Measurements from ENCODE around the gene SLC6A7. TPM values are rescaled to one million over a fixed set of nuclear protein-coding genes. Genes with fewer than 3 reads are reported as not detected.

The SLC6A7 gene
- not detected for polyA plus RNA-seq (2013, experiment 1 of 2; ENCODE audit: insufficient read length)
- not detected for polyA plus RNA-seq (2013, experiment 2 of 2; ENCODE audit: insufficient read length)

DNA sequence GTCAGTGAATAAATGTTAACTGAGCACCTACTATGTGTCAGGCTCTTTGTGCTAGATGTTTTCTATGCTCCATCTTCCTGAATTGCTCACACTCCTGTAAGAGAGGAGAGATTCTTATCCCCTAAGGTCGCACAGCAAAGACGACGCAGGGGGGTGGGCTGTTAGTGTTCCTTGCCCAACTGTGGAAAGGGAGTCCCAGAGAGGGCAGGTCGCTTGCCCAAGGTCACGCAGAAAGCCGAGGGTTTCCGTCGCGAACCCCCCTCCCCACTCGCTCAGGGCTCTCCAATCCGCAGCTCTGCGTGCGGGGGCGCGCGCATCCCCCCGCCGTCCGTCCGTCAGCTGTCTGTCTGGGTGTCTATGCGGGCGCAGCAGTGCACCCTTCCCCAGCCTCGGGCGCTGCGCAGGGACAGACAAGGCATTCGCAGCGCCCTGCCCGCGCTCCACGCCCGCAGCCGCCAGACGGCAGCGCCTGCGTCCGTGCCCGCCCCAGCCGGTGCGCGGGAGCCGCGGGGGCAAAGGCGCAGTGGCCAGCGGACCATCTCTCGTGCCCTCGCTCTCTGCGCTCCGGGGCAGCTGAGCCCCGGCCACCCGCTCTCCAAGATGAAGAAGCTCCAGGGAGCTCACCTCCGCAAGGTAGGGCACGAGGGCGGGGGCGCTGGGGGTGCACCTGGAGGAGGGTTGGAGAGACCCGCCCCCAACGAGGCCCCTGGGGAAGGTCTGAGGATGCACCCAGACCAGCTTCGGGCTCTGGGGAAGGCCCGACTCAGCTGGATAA, at the start of gene SLC6A7:
TSS of gene SLC6A7 (plus strand) at position 335 of the 775 bp plus-strand sequence. CDS start at position 601, 266 bp downstream.
- no peak for DNase-seq

DNA sequence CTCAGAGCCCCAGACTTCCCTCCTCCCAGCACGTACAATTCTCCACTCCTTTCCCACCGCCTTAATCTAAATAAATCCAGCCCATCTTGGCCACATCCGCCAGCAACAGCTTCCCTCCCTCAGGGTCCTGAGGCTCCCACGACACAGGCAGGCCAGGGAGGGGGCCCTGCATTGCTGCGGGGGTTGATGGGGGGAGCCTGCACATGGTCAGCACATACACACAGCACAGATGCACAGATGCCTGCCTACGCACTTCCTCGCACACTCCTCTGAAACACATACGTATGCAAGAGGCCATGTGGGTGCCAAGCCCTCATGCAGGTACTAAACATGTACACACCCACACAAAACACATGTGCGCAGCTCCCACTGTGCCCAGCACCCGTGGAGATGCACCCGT, 49.0 kb upstream of the SLC6A7 start:
- DNase-seq, result peak; percentile 88

DNA sequence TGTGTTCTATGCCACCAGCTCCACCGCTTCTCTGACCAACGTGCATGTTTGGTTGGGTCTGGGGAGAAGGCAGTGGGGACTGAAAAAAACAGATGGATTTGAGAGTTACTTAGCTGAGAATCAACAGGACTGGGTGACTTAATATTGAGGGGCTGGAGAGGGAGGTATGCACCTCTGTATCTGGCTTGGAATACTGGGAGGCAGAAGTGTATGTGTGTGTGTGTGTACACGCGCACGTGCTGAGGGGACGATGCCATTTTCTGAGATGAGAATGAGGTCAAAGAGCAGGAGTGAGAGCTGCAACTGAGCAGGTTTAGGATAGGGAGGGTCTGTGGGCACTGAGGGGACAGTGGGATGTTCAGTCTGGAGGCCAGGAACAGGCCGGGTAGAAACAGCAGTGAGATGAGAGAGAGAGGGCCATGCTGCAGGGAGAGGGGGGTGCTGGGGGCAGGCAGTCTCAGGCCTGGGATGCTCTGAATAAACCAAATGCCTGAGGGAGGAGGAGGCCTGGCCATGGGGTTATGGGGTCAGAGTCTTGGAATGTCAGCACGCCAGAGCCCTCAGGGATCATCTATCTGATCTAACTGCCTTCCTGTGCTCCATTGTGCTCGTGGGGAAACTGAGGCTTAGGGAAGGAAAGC, 48.2 kb upstream of the SLC6A7 start:
- DNase-seq, result peak; percentile 89

DNA sequence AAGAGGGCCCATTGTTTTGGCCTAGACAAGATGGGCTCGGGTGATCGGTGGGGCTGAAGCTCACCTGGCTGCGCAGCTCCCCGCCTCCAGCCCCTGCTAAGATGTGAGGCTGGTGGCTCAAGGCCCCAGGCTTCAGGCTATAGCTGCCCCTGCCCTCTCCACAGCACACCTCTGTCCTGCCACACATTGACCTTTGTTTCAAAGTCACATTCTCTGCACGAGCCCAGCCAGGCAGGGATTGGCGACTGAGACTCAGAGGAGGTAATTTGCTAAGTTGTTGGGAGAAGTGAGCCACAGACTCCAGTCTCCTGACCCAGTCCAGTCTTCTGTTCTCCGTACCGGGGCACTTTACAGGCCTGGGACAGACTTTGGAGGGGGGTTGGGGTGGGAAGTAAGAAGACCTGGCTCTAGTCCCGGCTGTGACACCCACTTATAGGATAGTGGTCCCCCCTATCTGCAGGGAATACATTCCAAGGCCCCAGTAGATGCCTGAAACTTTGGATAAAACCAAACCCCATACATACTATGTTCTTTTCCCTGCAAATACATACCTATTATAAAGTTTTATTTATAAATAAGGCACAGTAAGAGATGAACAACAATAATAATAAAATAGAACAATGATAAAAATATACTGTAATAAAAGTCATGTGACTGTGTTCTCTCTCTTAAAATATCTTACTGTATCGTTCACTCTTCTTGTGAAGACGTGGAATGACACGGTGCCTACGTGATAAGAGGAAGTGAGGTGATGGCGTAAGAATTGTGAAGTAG, 47.5 kb upstream of the SLC6A7 start:
- DNase-seq, result no peak

DNA sequence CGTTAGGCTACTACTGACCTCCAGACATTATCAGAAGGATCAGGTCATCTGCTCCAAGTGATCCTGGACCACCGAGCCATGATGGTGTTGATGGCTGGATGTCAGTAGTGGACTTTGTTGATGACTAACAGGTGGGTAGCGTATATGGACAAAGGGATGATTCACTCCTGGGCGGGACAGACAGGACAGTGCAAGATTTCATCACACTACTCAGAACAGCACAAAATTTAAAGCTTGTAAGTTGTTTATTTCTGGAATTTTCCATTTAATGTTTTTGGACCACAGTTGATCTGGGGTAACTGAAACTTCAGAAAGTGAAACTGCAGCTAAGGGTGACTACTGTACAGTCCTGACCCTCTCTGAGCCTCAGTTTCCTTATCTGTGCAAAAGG, 46.9 kb upstream of the SLC6A7 start:
- peak; percentile 91 for DNase-seq

DNA sequence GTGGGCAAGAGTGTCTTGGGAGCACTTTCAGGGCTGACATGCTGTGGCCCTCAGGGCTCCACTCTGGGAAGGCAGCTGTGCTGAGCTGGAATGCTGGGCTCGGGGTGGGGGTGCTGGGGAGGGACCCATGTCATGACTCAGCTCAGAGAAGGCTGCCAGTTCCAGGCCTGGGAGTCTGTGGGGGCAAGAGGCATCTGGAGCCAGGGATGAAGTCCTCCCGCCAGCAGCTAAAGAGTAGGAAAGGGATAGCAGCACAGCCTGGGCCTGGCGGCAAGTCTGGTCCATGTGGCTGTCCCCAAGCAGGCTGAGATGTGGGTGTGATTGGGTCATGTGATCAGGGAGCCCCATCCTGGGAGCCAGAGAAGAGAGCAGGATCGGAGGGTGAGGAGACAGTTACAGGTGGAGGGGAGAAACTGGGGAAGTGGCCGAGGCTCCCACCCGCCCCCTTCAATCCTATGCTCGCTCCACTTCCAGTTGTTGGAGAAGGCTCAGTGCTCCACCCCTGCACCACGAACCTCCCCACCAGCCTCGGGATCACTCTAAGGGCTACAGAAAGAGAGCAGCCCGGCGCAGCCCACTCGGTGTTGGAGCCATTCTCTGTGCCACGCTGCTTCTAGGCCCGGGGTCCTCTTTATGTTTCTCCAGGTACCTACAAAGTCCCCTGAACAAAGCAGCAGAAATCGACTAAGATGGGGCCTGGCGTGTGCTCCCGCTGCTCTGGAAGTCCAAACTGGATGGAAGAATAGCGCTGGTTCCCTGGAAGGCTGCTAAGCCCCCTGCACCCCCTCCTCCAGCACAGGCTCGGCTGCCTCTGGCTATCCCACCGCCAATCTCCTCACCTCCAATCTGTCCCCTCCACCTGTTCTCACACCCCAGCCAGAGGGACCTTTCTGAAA, 46.3 kb upstream of the SLC6A7 start:
- DNase-seq, result peak; percentile 98

DNA sequence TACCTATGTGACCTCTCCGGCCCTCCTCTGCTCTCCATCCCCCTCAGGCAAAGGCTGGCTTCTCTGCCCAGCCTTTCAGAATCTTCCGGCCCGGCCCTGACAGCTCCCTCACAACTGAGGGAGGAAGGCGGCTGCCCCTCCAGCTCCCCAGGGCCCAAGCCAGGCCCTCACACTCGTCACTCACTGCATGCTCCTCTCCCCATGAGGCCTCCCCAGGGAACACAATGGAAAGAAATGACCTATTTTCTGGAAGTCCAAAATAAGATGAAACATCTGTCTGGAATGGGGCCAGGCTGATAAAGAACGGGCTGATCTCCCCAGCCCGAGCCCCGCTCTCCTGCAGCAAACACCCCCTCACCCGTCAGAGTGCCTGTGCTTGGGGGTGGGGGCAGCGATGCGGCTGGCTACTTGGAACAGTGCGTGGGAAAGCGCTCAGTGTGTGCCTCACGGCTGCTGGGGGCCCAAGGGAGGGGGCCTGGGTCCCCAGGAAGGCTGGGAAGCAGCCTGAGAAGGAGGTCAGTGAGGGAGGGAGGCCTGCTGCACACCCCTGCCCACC, 45.5 kb upstream of the SLC6A7 start:
- peak; percentile 94 for DNase-seq

DNA sequence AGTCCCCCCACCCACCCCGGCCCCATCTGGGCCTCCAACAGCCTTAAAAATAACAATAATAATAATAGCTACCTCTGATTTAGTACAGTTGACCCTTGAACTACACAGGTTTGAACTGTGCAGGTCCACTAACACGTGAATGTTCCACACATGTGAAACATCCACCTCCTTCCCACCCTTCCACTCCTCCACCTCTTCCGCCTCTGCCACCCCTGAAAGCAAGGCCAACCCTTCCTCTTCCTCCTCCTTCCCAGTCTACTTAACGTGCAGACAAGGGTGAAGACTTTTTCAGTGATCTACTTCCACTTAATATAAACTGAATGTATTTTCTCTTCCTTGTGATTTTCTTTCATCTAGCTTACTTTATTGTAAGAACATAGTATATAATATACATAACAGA, 45.0 kb upstream of the SLC6A7 start:
- no peak for DNase-seq

DNA sequence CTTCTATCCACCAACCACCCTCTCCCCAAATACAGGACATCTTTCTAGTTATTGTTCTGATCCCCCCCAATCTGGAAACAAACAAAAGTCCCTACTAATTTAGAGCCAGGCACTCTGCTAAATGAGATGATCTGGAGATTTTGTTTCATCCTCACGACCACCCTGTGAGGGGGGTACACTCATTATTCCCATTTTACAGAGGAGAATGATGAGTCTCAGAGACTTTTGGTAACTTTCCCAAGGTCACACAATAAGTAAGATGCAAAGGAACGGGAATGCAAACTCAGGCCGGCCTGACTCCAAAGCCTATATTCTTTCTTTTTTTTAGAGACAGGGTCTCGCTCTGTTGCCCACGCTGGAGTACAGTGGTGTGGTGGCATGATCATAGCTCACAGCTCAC, 43.6 kb upstream of the SLC6A7 start:
- DNase-seq, result no peak

DNA sequence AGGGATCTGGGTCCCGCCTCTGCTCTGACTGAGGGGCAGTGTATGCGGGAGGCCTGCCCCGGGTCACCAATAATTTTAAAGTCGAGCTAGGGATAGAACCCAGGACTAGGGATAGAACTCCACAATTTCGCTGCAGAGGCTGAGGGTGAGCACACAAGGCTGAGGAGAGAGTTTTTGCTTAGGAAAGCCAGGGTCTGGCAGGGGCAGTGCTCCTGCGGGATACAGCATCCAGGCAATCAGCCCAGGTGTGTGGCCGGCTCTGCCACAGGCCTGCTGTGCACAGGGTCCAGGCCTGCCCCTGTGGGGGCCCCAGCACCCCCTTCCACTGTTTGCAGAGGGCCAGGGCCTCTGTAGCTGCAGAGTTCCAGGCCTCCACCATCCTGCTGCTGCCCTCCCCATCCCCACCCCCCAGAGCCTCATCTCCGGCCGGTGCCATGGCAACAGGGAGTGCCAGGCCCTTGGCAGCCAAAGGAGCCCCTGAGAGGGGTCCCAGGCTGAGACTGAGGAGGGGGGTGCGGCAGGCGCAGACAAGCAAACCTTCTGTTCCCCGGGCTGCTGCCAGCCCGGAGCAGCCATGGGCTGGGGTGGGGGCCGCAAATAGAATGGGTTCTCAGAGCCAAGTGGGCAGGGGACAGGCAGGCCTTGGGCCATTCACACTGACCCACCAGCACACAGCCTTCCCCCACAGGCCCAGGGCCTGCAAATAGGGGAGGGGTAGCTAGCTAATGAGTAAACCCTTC, 42.8 kb upstream of the SLC6A7 start:
- no peak for DNase-seq

DNA sequence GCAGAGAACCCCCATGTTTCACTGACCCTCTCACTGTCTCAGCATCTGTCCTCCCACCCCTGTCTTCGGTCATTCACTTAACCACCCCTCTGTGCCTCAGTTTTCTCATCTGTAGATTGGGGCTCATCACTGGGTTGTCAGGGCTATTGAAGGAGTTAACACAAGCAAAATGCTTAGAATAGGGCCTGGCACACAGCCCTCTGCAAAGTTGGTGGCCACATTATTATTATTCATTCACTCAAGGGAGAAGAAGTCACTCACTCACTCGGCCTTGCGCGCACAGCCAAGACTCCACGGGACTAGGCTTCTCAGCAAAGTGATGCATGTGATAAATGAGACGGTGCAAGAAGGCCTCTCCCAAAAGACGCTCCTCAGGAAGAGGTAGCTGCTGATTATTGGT, 42.2 kb upstream of the SLC6A7 start:
- DNase-seq, result no peak

DNA sequence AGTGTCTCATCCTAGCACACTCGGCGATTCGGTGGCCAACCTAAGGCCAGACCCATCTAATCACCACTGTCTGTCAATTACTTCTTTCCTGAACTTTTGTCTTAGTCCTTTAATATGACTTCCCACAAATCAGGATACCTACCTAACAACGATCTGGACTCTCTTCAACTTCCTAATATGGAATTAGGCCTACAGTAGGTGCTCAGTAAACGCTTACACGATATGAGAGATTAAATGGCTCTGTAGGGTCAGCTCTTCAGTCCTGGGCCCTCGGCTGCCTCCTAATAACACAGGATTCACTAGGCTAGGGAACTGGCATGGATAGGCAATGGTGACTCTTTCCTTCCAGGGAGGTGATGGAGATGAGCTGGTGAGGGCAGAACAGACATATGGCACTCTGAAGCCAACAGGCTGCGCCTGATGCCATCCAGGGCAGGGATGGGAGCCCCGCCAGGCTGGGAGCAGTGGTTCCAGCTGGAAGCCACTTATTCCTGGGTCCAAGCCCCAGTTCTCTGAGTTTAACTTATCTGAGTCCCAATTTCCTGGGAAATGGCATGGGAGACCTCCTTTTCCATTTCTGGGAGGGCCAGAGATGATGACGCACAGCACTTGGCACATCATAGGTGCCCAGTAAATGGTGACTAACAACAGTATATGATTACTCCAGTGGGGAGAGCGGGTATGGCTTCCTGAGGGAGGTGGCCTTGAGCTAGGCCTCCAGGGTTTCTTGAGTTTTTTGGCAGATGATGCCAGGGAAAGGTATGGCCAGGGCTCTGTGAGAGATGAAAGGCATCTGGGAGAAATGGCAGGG, 41.5 kb upstream of the SLC6A7 start:
- no peak for DNase-seq

DNA sequence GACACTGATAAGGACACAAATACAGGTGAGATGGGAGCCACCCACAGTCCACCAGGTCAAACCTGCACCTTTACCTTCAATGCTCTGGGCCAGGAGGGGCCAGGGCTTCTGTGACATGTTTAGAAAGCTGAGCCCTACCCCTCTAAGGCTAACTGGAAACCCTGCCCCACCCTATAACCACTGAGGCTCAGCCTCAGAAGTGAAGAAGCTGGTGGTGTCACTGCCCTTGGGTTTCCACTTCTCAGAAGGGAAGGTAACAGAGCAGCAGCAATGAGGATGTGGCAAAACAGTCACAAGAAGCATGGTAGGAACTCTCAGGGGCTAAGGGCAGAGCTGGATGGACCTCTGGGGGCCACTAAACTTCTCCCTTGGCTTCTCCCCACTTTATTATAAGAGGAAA, 40.2 kb upstream of the SLC6A7 start:
- DNase-seq, result no peak

DNA sequence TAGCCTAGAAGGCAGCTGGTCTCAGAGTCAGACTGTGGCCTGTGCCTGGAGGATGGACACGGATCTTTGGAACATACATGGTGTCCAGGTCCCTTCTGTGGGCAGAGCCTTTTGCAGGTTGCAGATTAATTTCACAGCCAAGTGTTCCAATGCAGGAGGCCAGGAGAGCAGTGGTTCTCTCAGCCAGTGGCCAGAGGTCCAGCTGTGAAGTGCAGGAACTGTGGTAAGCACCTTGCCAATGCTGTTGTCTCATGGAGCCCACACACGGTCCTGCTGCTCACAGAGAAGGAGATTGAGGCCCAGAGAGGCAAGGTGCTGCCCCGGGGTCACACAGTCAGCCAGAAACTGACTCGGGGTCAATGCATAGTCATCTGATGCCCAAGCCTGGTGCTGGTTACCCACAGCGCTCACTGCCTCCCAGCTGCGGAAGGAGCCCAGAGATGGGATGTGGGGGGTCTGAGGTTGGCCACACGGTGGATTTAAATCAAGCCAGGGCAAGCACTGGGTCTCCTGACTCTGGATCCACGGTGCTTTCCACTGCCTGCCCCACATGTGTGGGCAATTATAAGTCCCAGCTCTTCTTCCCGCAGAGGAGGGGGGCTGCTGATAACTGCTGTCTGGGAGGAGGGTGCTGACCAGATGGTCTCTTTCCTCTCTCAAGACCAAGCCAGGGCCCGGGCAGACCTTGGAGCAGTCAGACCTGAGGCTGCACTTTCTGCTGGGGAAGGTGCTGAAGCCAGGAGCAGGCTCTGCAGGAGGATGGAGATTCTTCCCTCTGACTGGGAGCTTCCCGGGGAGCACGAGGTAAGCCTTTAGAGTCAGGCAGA, 37.0 kb upstream of the SLC6A7 start:
- DNase-seq, result no peak

DNA sequence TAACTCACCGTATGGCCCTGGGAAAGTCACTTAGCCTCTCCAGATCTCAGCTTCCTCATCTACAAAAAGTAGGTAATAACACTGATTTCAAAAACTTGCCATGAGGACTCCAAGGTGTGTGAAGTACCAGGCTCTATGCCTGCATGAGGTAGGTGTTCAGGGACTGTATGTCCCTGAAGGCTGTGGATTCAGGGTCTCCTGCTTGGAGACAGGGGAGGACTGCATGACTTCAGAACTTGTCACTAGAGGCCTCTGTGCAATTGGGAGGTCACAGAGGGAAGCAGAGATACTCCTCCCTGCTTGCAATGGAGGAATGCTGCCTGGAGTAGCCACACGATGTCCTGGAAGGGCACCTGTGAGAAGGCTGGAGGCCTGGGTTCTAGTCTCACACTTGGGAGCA, 36.4 kb upstream of the SLC6A7 start:
- no peak for DNase-seq

DNA sequence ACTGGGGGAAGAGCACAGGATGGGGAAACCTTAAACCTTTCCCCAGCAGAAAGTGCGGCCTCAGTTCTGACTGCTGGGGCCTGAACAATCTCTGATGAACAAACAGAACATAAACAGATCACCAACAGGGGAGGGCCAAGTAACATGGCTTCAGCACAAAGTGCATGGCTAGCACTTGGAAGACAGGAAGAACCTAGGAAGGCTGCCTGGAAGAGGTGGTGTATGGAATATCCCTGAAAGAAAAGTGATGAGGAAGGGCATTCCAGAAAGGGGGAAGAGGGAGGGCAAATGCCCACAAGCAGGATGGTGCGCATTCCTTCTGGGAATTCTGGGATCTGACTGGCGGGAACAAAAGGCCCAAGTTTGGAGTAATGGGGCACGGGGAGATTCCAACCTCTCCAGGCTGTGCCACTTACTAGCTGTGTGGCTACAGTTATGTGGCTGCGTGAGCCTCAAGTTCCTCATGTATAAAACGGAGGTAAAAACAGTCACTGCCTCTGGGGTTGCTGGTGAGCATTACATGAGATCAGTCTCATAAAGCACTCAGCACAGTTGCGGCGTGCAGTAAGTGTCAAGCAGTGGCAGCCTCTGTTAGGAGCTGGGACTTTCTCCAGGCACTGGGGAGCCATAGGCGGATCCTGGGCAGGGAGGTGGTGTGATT, 35.8 kb upstream of the SLC6A7 start:
- DNase-seq, result peak; percentile 79

DNA sequence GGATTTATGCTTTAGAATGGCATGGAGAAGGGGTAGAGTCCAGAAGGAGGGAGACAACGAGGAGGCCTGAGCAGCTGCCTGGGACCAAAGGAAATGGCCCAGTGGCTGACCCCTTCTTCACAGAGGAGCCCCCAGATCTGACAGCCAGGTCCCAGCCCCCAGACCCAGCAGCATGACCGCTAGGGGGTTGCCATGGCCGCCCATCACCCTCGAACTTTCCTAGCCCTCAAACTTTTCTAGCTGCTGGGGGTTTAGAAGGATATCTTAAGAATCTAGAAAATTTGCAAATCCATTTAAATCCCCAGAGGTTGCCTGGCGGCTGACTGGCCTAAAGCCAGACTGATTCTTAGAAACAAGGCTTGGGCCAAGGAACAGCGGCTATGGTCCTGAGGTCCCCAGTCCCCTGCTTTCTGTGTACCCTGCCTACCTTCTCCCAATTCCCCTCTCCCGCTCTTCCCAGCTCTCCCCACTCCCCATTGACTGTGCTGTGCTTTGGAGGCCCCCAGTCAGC, 35.2 kb upstream of the SLC6A7 start:
- DNase-seq, result no peak

DNA sequence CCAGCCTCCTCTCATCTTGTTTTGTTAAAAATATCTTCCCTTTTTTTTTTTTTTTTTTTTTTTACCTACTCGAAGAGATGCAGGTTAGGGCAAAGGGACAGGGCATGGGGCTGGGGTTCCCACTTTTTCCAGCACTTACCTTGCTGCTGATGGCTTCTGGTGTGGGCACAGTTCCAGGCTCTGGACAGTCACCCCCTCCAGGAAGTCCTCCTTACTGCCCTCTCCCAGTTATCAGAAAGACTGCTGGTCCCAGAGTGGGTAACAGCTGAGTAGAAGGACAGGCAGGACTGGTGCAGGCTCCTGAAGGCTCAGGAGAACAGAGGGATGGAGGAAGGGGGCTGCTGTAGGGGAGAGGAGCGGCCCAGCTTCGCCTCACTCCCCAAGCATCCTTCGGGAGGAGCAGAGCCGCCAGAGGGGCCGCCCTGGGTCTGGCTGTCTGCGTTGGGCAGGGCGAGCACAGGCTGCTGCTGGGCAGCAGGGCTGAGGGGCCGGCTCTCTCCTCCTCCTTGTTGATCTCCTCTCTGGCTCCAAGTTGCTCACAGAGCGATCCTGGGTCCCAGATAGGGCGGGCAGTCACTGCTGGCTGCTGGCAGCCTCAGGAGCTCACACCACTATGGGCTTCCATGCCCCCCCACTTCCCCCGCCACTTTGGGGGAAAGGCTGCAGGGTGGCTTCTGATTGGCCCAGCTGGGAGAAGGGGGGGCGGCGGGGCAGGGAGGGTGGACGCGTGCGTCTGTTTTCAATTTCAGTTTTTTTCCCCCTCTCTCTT, 34.4 kb upstream of the SLC6A7 start, which contains the start of gene PDGFRB:
TSS of gene PDGFRB (minus strand) at position 588 of the 769 bp plus-strand sequence. CDS start 18,798 bp downstream, outside the sequence.
- DNase-seq, result peak; percentile 95
